DOHH2 (cell line): ENCODE measurements around the gene ARHGAP33.

Experiments
- EZH2phosphoT487 ChIP-seq: fragments of 200-600 bp; sonication (generic); IDR thresholded peaks from 2 replicates; pipeline ENCODE4 v1.6.1; 2017; ENCODE audit warnings: borderline replicate concordance, mild to moderate bottlenecking, antibody characterized with exemption, low read length, moderate library complexity, mixed read lengths
- TF ChIP-seq, protein P1 (sequence below): fragments of 200-600 bp; sonication (generic); IDR thresholded peaks from one replicate; pipeline ENCODE4 v1.5.1; 2014; ENCODE audit warnings: antibody characterized with exemption, mild to moderate bottlenecking, low read depth, low read length; ENCODE audit not compliant: poor library complexity, severe bottlenecking

DNA sequence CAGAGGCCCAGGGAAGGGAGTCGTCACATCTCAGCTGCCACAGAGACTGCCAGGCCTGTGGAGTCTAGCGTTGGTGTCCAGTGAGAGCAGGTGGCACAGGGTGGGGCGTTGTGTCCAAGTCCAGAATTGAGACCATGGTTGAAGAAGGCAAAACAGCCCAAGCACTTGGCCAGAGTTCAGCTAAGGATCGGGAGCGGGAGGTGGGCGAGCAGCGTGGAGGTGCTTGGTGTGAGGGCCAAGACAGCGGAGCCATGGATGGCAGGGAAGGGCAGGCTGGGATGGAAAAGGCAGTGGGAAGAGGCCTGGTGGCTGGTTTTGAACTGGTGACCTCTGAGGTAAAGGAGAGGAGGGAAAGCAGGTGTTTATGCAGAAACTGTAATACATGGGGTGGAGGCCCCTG lies 41.1 kb upstream of the ARHGAP33 start:
- TF ChIP-seq, protein P1, sequence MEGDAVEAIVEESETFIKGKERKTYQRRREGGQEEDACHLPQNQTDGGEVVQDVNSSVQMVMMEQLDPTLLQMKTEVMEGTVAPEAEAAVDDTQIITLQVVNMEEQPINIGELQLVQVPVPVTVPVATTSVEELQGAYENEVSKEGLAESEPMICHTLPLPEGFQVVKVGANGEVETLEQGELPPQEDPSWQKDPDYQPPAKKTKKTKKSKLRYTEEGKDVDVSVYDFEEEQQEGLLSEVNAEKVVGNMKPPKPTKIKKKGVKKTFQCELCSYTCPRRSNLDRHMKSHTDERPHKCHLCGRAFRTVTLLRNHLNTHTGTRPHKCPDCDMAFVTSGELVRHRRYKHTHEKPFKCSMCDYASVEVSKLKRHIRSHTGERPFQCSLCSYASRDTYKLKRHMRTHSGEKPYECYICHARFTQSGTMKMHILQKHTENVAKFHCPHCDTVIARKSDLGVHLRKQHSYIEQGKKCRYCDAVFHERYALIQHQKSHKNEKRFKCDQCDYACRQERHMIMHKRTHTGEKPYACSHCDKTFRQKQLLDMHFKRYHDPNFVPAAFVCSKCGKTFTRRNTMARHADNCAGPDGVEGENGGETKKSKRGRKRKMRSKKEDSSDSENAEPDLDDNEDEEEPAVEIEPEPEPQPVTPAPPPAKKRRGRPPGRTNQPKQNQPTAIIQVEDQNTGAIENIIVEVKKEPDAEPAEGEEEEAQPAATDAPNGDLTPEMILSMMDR = no peak
- no peak for TF ChIP-seq EZH2phosphoT487
